Stimulated activated CD8-positive, alpha-beta memory T cell treated with anti-CD3 and anti-CD28 coated beads, Interleukin-4, amount 100 ng/mL, for 1 hour (primary cell): Measurements from ENCODE around the gene SLCO4A1.
"Not testable (repeated sequence)": the region's sequence is repeated elsewhere in the genome, so short reads cannot be mapped to it uniquely, and the experiment has no call there.

ENCODE experiments used
- DNase-seq, 2 donors: peaks; one replicate each; pipeline ENCODE4 v3.0.0-alpha.2; 2020; ENCODE audit warnings: low read depth in 2 of 2, low spot score in 1 of 2

Gene SLCO4A1

DNA sequence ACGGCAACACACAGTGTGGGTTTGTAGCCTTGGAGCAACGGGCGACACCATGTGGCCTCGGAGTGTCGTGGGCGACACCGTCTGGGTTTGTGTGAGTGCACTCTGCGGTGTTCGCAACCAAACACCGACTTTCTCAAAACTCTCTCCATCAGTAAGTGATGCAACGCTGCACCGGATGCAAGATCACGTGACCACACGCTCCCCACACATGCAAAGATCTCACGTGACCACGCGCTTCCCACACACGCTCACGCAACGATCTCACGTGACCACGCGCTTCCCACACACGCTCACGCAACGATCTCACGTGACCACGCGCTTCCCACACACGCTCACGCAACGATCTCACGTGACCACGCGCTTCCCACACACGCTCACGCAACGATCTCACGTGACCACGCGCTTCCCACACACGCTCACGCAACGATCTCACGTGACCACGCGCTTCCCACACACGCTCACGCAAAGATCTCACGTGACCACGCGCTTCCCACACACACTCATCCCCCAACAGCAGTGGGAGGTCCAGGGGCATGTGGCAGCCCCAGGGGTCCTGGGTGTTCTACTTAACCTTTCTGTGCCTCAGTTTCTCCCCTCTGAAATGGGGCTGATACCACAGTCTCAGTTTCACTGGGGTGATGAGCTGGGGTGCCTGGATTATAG is 41.5 kb downstream of the SLCO4A1 start:
- DNase-seq, result not testable (repeated sequence)

GRCh38 chr20:62684981-62685380 is 42.7 kb downstream of the SLCO4A1 start:
- no peak for DNase-seq

GRCh38 chr20:62685781-62686555 is 43.7 kb downstream of the SLCO4A1 start:
- no peak for DNase-seq

DNA sequence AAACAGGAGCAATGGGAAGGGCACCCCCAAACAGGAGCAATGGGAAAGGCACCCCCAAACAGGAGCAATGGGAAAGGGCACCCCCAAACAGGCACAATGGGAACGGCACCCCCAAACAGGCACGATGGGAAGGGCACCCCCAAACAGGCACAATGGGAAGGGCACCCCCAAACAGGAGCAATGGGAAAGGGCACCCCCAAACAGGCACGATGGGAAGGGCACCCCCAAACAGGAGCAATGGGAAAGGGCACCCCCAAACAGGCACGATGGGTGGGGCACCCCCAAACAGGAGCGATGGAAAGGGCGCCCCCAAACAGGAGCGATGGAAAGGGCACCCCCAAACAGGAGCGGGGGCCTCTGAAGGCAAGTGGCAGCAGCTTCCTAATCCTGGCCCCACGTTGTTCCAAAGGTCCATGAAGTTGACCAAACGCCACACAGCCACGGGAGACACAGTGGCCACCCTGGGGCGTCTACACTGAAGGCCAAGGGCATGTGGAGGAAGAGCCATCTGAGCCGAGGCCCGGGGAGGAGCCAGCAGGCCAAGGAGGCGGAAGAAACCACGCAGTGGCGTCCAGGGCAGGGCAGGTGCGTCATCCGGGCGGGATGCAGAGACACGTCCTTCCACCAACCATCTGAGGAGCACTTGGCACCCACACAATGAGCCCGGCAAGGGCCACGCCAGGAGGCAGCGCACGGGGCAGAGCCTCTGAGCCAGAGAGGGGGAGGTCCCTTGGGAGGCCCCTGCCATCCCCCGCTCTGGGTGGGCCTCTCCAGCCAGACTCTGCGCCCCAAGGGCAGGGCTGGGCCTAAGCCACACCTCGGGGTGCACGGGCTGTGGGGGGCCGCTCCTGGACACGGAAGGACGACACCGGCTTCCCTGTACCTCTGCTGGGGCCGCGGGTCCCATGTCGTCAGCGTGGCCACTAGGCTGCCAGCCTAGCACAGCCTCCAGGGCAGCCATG is 44.8 kb downstream of the SLCO4A1 start:
- no peak for DNase-seq

GRCh38 chr20:62688083-62688482 is 45.8 kb downstream of the SLCO4A1 start:
- DNase-seq, result no peak

GRCh38 chr20:62688855-62689460 is 46.7 kb downstream of the SLCO4A1 start:
- no peak for DNase-seq

DNA sequence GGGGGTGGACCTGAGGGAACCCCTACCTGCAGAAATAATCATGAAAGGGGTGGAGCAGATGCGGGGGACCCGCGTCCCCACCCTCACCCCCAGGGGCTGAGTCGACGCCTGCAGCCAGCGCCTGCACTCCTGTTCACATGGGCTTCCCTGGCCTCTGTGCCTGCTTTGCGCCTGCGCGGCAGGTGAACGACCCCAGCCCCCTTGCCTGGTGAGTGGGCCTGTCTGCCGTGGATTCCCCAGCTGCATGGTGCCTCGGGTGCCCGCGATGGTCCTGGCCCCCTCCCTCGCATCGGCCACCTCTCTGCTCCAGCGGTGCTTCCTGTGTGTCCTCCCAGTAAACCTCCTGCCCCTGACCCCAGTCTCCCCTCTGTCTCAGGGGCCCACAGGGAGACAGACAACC is 47.6 kb downstream of the SLCO4A1 start:
- no peak for DNase-seq

DNA sequence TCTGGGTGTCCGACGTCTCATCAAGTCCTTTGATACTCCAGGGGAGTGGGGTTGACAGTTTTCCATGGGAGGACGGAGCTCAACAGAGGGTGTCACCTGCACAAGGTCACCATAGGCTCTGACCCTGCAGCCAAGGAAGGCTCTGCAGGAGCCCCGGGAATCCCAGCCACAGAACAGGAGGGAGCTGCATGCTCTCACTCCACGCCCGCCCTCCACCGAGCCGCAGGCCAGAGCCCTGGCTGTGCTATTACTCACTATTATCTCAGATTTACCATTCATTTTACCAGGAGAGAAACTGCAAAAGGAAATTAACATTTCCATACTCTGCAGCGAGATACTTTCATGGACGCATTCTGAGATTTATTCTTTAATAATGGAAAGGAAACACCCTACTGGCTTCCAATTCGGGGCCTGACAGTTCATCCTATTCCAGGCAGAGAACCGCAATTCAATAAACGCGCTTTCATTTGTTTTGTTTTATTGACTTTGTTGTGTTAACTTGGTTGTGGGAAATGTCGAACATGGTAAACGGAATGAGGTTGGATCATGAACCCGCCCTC is 48.0 kb downstream of the SLCO4A1 start:
- no peak for DNase-seq

GRCh38 chr20:62691487-62691886 is 49.2 kb downstream of the SLCO4A1 start:
- DNase-seq, result no peak

GRCh38 chr20:62692176-62692575 is 49.9 kb downstream of the SLCO4A1 start:
- no peak for DNase-seq

DNA sequence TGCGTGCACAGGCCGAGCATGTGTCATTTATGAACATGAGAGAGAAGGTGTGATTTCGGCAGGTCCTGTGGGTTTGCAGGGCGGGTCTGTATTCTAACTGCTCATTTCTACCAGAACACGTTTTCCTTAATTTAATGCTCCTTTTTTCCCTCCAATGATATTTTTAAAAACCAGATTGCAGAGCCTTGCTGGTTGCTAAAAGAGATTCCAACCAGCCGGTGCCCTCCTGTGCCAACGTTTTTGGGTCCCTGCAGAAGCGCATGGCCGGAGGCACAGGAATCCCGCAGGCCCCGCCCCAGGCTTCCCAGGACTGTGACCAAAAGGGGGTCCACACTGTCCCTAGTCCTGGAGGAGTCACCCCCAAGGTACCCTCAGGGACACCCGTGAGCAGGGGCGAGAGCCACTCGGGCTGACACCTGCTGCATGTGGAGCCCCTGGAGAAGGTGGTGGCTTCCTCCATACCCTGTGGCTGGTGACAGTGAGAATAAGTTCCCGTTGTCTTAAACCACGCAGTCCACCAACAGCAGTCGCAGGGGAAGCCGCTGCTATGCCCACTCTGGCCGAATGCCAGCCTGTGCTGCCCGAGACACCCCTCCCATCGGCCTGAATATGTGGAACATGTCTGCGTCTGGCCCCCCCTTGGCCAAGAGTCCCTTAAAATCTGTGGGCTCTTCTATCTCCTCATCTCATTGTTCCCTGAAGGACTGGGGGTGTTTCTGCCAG is 50.7 kb downstream of the SLCO4A1 start:
- DNase-seq, result no peak

GRCh38 chr20:62693524-62693922 is 51.2 kb downstream of the SLCO4A1 start:
- no peak for DNase-seq

DNA sequence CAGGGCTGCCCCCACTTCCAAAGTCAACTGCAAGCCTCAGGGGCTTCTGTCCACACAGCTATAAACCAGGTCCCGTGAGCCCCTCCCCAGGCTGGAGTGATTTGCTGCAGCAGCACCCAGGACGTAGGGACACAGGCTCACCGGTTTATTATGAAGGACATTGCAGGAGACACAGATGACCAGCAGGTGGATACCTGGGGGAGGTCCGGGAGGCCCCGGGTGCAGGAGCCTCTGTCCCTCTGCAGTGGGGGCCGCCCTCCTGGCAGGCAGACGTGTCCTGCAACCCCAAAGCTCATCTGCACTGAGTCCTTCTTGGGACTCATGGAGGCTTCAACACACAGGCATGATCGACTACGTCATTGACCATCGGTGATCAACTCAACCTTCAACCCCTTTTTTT is 51.8 kb downstream of the SLCO4A1 start:
- DNase-seq, result no peak

- no peak for DNase-seq
Observed at GRCh38 chr20:62694868-62695267, 52.6 kb downstream of the SLCO4A1 start.

GRCh38 chr20:62695448-62696414 is 53.4 kb downstream of the SLCO4A1 start:
- no peak for DNase-seq

- no peak for DNase-seq
Observed at GRCh38 chr20:62696434-62696957, 54.2 kb downstream of the SLCO4A1 start.

GRCh38 chr20:62696989-62697388 is 54.7 kb downstream of the SLCO4A1 start:
- no peak for DNase-seq

DNA sequence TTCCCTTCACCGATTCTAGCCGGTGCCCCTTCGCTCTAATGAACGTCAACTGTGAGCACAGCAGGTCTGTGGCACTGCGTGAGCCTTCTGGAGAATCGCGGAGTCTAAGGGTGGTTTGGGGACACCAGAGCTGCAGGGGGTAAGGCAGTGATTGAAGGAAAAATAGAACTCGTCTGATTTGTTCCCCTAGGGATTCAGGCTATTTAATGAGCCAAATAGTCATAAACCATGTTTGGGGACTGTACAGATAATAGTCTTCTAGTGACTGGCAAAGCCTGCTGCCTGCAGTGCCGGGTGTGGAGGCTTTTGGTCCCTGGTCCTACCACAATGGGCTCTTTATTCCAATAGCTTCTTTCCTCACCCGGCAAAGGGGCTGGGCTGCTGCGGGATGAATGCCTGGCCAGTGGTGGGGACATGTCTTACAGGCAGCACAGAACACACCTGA is 55.2 kb downstream of the SLCO4A1 start:
- DNase-seq, result no peak

DNA sequence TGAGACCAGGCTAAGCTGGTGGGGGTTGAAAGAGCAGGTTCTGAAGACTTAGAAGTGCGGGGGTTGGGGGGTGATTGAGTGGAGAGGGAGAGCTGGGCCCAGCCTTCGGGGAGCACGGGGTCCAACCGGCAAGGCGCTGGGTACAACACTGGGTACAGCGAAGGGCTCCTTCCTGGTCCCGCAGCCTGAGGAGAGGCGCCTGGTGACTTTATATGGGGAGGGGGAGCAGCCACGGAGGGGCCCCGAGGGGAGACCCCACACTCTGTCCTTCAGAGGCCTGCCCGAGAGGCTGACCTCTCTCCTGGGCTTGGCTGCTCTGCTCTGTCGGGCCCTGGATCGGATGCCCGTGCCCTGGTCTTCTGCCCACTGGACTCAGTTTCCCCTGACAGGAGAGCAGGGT is 55.9 kb downstream of the SLCO4A1 start:
- no peak for DNase-seq
